H9 (cell line): ENCODE measurements around the gene IGFBP7. TPM values are rescaled to one million over a fixed set of nuclear protein-coding genes. Genes with fewer than 3 reads are reported as not detected.

Experiments used
- DNase-seq: peaks from one replicate; pipeline ENCODE4 v3.0.0-alpha.2; 2017
- H2AFZ ChIP-seq: one replicate; pipeline ENCODE4 v1.6.1; 2013; ENCODE audit warnings: mild to moderate bottlenecking, low read length, control low read depth, moderate library complexity
- H2AK5ac ChIP-seq: 2 replicates; pipeline ENCODE4 v1.6.1; 2013; ENCODE audit warnings: low read length, control low read depth, mixed read lengths; ENCODE audit not compliant: insufficient read length
- H2BK120ac ChIP-seq: one replicate; pipeline ENCODE4 v1.6.1; 2013; ENCODE audit warnings: low read depth, mild to moderate bottlenecking, low read length, control low read depth, inconsistent platforms; ENCODE audit not compliant: poor library complexity, severe bottlenecking
- H2BK12ac ChIP-seq: 2 replicates; pipeline ENCODE4 v1.6.1; 2013; ENCODE audit warnings: low read length, control low read depth, mixed read lengths, low read depth; ENCODE audit not compliant: insufficient read length
- H2BK15ac ChIP-seq: 2 replicates; pipeline ENCODE4 v1.6.1; 2013; ENCODE audit warnings: low read depth, low read length, control low read depth
- H2BK20ac ChIP-seq: one replicate; pipeline ENCODE4 v1.6.1; 2013; ENCODE audit warnings: low read depth, mild to moderate bottlenecking, low read length, control low read depth, inconsistent platforms; ENCODE audit not compliant: poor library complexity, severe bottlenecking
- H2BK5ac ChIP-seq: 2 replicates; pipeline ENCODE4 v1.6.1; 2013; ENCODE audit warnings: low read length, control low read depth, mixed read lengths; ENCODE audit not compliant: insufficient read length
- H3K14ac ChIP-seq: 2 replicates; pipeline ENCODE4 v1.6.1; 2013; ENCODE audit warnings: low read length, control low read depth; ENCODE audit not compliant: insufficient read depth
- H3K18ac ChIP-seq: 2 replicates; pipeline ENCODE4 v1.6.1; 2013; ENCODE audit warnings: low read depth, mild to moderate bottlenecking, mixed read lengths, low read length, control low read depth; ENCODE audit not compliant: insufficient read length
- H3K23ac ChIP-seq: 2 replicates; pipeline ENCODE4 v1.6.1; 2013; ENCODE audit warnings: low read length, control low read depth, mixed read lengths, low read depth; ENCODE audit not compliant: insufficient read length
- H3K23me2 ChIP-seq: 2 replicates; pipeline ENCODE4 v1.6.1; 2013; ENCODE audit warnings: low read depth, mild to moderate bottlenecking, mixed read lengths, low read length, control low read depth; ENCODE audit not compliant: insufficient read length, poor library complexity, severe bottlenecking
- H3K27ac ChIP-seq: 2 replicates; pipeline ENCODE4 v1.5.1; 2013; ENCODE audit warnings: low read length, control low read depth, mixed read lengths, low read depth; ENCODE audit not compliant: insufficient read length
- H3K27me3 ChIP-seq: 2 replicates; pipeline ENCODE4 v1.6.1; 2013; ENCODE audit warnings: low read length, control low read depth, inconsistent platforms; ENCODE audit not compliant: insufficient read depth
- H3K4ac ChIP-seq: 2 replicates; pipeline ENCODE4 v1.6.1; 2013; ENCODE audit warnings: low read depth, mild to moderate bottlenecking, control low read depth, inconsistent platforms, low read length, moderate library complexity
- H3K4me1 ChIP-seq: 2 replicates; pipeline ENCODE4 v1.6.1; 2013; ENCODE audit warnings: low read length, control low read depth, inconsistent platforms; ENCODE audit not compliant: insufficient read depth
- H3K4me2 ChIP-seq: 2 replicates; pipeline ENCODE4 v1.6.1; 2013; ENCODE audit warnings: low read length, control low read depth, mixed read lengths; ENCODE audit not compliant: insufficient read length, insufficient read depth
- H3K56ac ChIP-seq: 2 replicates; pipeline ENCODE4 v1.6.1; 2013; ENCODE audit warnings: low read depth, mild to moderate bottlenecking, mixed read lengths, low read length, control low read depth; ENCODE audit not compliant: insufficient read length
- H3K79me1 ChIP-seq: 2 replicates; pipeline ENCODE4 v1.6.1; 2013; ENCODE audit warnings: low read depth, mild to moderate bottlenecking, moderate library complexity, low read length, control low read depth, inconsistent platforms; ENCODE audit not compliant: insufficient read depth, poor library complexity, severe bottlenecking
- H3K79me2 ChIP-seq: 2 replicates; pipeline ENCODE4 v1.6.1; 2013; ENCODE audit warnings: low read length, control low read depth, inconsistent platforms; ENCODE audit not compliant: insufficient read depth
- H3K9ac ChIP-seq: 2 replicates; pipeline ENCODE4 v1.6.1; 2013; ENCODE audit warnings: low read length, control low read depth, mixed read lengths; ENCODE audit not compliant: insufficient read length; ENCODE audit errors: extremely low read depth
- H3K9me3 ChIP-seq: one replicate; pipeline ENCODE4 v1.6.1; 2013; ENCODE audit warnings: low read depth, low read length, inconsistent platforms; ENCODE audit not compliant: control insufficient read depth
- H3T11ph ChIP-seq: one replicate; pipeline ENCODE4 v1.6.1; 2013; ENCODE audit warnings: mild to moderate bottlenecking, low read length, control low read depth, inconsistent platforms
- H4K20me1 ChIP-seq: one replicate; pipeline ENCODE4 v1.6.1; 2013; ENCODE audit not compliant: control insufficient read depth, insufficient read length, insufficient read depth
- H4K5ac ChIP-seq: 2 replicates; pipeline ENCODE4 v1.6.1; 2013; ENCODE audit warnings: low read depth, mild to moderate bottlenecking, mixed read lengths, low read length, control low read depth; ENCODE audit not compliant: insufficient read length
- H4K8ac ChIP-seq: replicated peaks from 2 replicates; pipeline ENCODE4 v1.6.1; 2013; ENCODE audit warnings: low read length, control low read depth, mixed read lengths, low read depth; ENCODE audit not compliant: insufficient read length
- H4K91ac ChIP-seq: 2 replicates; pipeline ENCODE4 v1.6.1; 2013; ENCODE audit warnings: low read depth, mild to moderate bottlenecking, moderate library complexity, mixed read lengths, low read length, control low read depth; ENCODE audit not compliant: insufficient read length
- H3K27ac Mint-ChIP-seq, 3 experiments: 2 replicates in 2 of 3; 3 replicates in 1 of 3; pipeline ENCODE4 v1.8.0; 2020 to 2021; ENCODE audit warnings: mixed read lengths in 3 of 3, mild to moderate bottlenecking in 1 of 3, moderate library complexity in 1 of 3
- H3K27me3 Mint-ChIP-seq: 2 replicates; pipeline ENCODE4 v1.8.0; 2021; ENCODE audit warnings: low read depth, mild to moderate bottlenecking, moderate library complexity, mixed read lengths
- H3K36me3 Mint-ChIP-seq, 3 experiments: 2 replicates in 2 of 3; 3 replicates in 1 of 3; pipeline ENCODE4 v1.8.0; 2020 to 2021; ENCODE audit warnings: low read depth in 3 of 3, mixed read lengths in 3 of 3; ENCODE audit not compliant: insufficient read depth in 1 of 3
- H3K4me1 Mint-ChIP-seq, 2 experiments: 2 replicates each; pipeline ENCODE4 v1.8.0; 2020; ENCODE audit warnings: mixed read lengths in 2 of 2
- H3K4me3 Mint-ChIP-seq, 2 experiments: 2 replicates in 1 of 2; 3 replicates in 1 of 2; pipeline ENCODE4 v1.8.0; 2020 to 2021; ENCODE audit warnings: mild to moderate bottlenecking in 2 of 2, mixed read lengths in 2 of 2, moderate library complexity in 1 of 2
- H3K9me3 Mint-ChIP-seq, 2 experiments: 2 replicates in 1 of 2; 3 replicates in 1 of 2; pipeline ENCODE4 v1.8.0; 2020; ENCODE audit warnings: mild to moderate bottlenecking in 2 of 2, mixed read lengths in 2 of 2, moderate library complexity in 1 of 2
- CTCF ChIP-seq: fragments of 200-600 bp; sonication (generic); conservative IDR thresholded peaks from 3 replicates; pipeline ENCODE4 v1.8.0; 2021; ENCODE audit warnings: antibody characterized with exemption, mild to moderate bottlenecking
- WGBS: extraction: QIAGEN DNeasy Blood & Tissue Kit; methylation state at CpG from one replicate; pipeline ENCODE4 v1.1.7; 2013; ENCODE audit warnings: missing lambda C conversion rate, low lambda C conversion rate, mixed read lengths; ENCODE audit not compliant: insufficient read length; ENCODE audit errors: extremely low coverage; 5-methylcytosine and 5-hydroxymethylcytosine counted together
- total RNA-seq: library from RNA; stranded (reverse); gene quantifications from 2 replicates; pipeline ENCODE4 v1.2.1, GENCODE V29; 2021

Gene IGFBP7
- total RNA-seq, 1 experiment from 2014 or later: 0.37 TPM

GRCh38 chr4:57071326-57071725 lies 38.9 kb downstream of the IGFBP7 start:
- Histone ChIP-seq H3K23ac (no peak overlapping the region), H4K20me1 (no peaks in the 10 kb centered on the region), H3K56ac (no peak overlapping the region), H2BK12ac (no peak overlapping the region), H3K27me3 (no peaks in the 10 kb centered on the region), H3K27ac (no peak overlapping the region), H3K4me2 (no peak overlapping the region), H3K9ac (no peak overlapping the region), H3K18ac (no peak overlapping the region), H3K79me1 (no peaks in the 10 kb centered on the region), H3K9me3 (no peaks in the 10 kb centered on the region), H3K4me1 (no peaks in the 10 kb centered on the region), H3K79me2 (no peaks in the 10 kb centered on the region), H4K91ac (no peak overlapping the region), H2BK5ac (no peak overlapping the region), H2AFZ (no peak overlapping the region), H3K4ac (no peak overlapping the region), H3T11ph (no peak overlapping the region), H2BK120ac (no peak overlapping the region), H4K5ac (no peak overlapping the region), H4K8ac (no peak overlapping the region), H3K23me2 (no peaks in the 10 kb centered on the region), H3K14ac (no peak overlapping the region), H2AK5ac (no peak overlapping the region), H2BK15ac (no peak overlapping the region), H2BK20ac (no peak overlapping the region)
- peaks cover 1 to 7% of the 10 kb centered on the region in 2 experiments; a peak in 2 of 4 replicates for H3K4me1 Mint-ChIP-seq
- no peaks in the 10 kb centered on the region; a peak in 1 of 7 replicates for H3K36me3 Mint-ChIP-seq
- no peak overlapping the region for H3K27ac Mint-ChIP-seq
- WGBS: no CpG with 5 or more reads among the region's 2 CpGs
- DNase-seq: no peak
- TF ChIP-seq CTCF: no peak
- H3K27me3 Mint-ChIP-seq: peaks cover 5% of the 10 kb centered on the region
- H3K9me3 Mint-ChIP-seq: no peaks in the 10 kb centered on the region
- H3K4me3 Mint-ChIP-seq: no peak overlapping the region
